Subcutaneous abdominal adipose tissue (tissue), 5 donors: Measurements from ENCODE around the gene BET1L.
"Not testable (repeated sequence)": the region's sequence is repeated elsewhere in the genome, so short reads cannot be mapped to it uniquely, and the experiment has no call there.

Experiments used
- H3K27ac ChIP-seq: one replicate; pipeline ENCODE4 v1.7.0; 2013; ENCODE audit warnings: low read depth, mild to moderate bottlenecking, inconsistent platforms, low read length, moderate library complexity
- H3K27me3 ChIP-seq, 5 donors: one replicate each; pipeline ENCODE4 v1.7.0; 2013; ENCODE audit warnings: low read length in 5 of 5, inconsistent platforms in 1 of 5; ENCODE audit not compliant: control insufficient read depth in 5 of 5, insufficient read depth in 4 of 5
- H3K36me3 ChIP-seq, 5 donors: one replicate each; pipeline ENCODE4 v1.7.0; 2013; ENCODE audit warnings: low read length in 5 of 5; ENCODE audit not compliant: control insufficient read depth in 5 of 5, insufficient read depth in 5 of 5
- H3K4me1 ChIP-seq, 5 donors: one replicate each; pipeline ENCODE4 v1.7.0; 2013; ENCODE audit warnings: low read length in 5 of 5, mild to moderate bottlenecking in 3 of 5, moderate library complexity in 1 of 5; ENCODE audit not compliant: control insufficient read depth in 5 of 5, insufficient read depth in 5 of 5
- H3K4me3 ChIP-seq, 5 donors: one replicate each; pipeline ENCODE4 v1.7.0; 2013; ENCODE audit warnings: low read length in 5 of 5, low read depth in 1 of 5
- H3K9ac ChIP-seq, 5 donors: one replicate each; pipeline ENCODE4 v1.7.0; 2013; ENCODE audit warnings: low read length in 5 of 5, mild to moderate bottlenecking in 4 of 5, moderate library complexity in 3 of 5
- H3K9me3 ChIP-seq, 5 donors: one replicate each; pipeline ENCODE4 v1.7.0; 2013; ENCODE audit warnings: low read length in 5 of 5; ENCODE audit not compliant: control insufficient read depth in 5 of 5
- donor health status: healthy.
- donor health status: healthy.
- donor health status: healthy.
- donor health status: healthy.
- donor health status: healthy.

The BET1L gene

DNA sequence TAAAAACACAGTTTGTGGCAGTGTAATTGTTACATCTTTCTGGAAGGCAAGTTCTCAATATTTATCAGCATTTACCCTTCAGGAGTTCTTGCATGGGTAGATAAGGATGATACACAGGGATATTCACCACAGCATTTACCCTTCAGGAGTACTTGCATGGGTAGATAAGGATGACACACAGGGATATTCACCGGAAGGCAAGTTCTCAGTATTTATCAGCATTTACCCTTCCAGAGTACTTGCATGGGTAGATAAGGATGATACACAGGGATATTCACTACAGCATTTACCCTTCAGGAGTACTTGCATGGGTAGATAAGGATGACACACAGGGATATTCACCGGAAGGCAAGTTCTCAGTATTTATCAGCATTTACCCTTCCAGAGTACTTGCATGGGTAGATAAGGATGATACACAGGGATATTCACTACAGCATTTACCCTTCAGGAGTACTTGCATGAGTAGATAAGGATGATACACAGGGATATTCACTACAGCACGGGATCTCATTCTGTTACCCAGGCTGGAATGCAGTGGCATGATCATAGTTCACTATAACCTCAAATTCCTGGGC lies 13.5 kb upstream of the BET1L start:
- not testable (repeated sequence) for H3K27me3 ChIP-seq, H3K9me3 ChIP-seq, H3K27ac ChIP-seq, H3K4me1 ChIP-seq, H3K9ac ChIP-seq, H3K4me3 ChIP-seq
- peaks cover 0 to 39% (median 31%) of the 10 kb centered on the region in 5 donors for H3K36me3 ChIP-seq

DNA sequence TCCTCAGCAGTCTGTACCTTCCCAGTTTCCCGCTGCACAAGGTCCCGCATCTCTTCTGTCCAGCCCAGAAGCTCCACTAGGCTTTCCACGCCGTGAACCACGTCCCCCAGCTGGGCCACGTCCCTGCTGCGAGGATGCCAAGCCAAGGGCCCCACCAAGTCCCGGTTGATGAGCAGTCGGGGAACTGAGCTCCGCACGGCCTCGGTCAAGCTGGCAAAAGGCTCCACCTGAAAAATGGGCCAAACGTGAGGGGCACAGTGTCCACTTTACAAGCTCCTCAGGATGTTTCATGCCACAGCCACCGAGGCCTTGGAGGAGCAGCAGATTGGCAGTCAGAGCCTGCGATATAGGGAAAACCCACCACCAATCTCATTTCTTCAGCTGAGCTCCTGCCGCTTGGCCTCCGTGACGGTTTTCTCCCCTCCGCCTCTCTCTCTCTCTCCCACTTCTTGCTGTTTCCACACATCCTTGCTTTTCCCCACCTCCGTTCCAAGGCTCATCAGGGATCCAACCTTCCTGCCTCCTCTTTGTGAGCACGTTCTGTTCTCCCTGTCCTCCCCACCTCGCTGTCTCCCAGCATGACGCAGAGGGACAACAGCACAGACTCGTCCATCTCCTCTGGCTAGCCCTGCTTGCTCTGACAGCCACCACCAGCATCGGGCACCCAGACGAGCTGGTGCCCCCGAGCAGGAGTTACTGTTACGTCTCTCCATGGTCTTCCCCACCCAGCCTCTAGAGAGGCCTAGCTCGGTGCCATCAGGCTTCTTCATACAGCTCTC lies 11.8 kb upstream of the BET1L start:
- Histone ChIP-seq H3K4me1 (no peaks in the 10 kb centered on the region), H3K4me3 (no peak overlapping the region), H3K36me3 (peaks cover 0 to 55% (median 43%) of the 10 kb centered on the region in 5 donors), H3K27me3 (no peaks in the 10 kb centered on the region), H3K27ac (no peak overlapping the region), H3K9me3 (no peaks in the 10 kb centered on the region), H3K9ac (no peak overlapping the region)

- peaks cover 0 to 60% (median 50%) of the 10 kb centered on the region in 5 donors for H3K36me3 ChIP-seq
- H3K27me3 ChIP-seq, result no peaks in the 10 kb centered on the region
- H3K27ac ChIP-seq, result no peak overlapping the region
- H3K4me3 ChIP-seq, result no peak overlapping the region
- H3K9ac ChIP-seq, result no peak overlapping the region
- no peaks in the 10 kb centered on the region for H3K9me3 ChIP-seq
- H3K4me1 ChIP-seq, result no peaks in the 10 kb centered on the region
Measured at GRCh38 chr11:217704-218103, 10.5 kb upstream of the BET1L start.

DNA sequence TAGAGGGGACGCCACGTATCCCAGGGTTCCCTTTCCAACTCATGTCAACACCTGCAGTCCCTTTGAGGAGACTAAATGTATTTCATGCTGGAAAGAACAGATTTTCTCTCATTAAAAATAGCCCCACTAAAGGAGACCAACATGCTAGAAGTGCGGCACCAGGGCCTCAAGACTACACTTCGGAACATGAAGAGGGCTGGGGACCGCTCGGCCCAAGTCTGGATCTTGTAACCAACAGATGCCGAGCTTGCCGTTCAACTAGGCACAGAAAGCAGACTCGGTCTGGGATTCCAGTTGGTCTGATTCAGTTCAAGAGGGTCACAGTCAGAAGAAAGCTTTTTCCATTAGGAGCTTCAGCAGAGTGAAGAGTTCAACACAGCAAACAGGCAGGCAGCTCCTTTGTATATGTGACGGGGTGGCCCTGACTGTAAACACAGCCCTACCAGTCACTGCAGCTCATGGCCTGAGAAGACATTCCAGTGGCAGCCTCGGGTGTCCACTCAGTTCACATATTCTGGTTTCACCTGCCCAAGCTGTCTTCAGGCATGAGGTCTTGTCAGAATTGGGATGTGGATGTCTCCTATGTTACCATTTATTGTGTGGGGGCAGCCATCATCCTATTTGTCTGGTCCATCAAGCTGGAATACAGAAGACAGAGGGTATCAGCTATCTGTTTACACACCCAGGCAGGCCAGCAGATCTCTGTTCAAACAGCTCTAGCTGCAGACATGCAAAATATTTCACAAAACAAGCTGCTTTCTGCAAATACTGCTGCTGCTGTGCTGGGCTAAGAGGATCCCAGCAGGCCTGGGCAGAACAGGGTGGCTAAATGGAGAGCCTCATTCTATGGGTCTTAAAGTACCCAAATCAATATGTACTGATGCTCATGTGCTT lies 9.1 kb upstream of the BET1L start:
- peak overlapping the region in 1 of 5 donors; percentile 8 for H3K9ac ChIP-seq
- H3K9me3 ChIP-seq, result no peaks in the 10 kb centered on the region
- no peaks in the 10 kb centered on the region for H3K27me3 ChIP-seq
- H3K27ac ChIP-seq, result no peak overlapping the region
- H3K4me3 ChIP-seq, result no peak overlapping the region
- H3K4me1 ChIP-seq, result peaks cover 0 to 2% (median 0%) of the 10 kb centered on the region in 5 donors
- peaks cover 0 to 61% (median 55%) of the 10 kb centered on the region in 5 donors for H3K36me3 ChIP-seq

GRCh38 chr11:215581-216037 lies 8.4 kb upstream of the BET1L start:
- peak overlapping the region; percentile 21 for H3K27ac ChIP-seq

GRCh38 chr11:214083-214482 lies 6.9 kb upstream of the BET1L start:
- H3K4me1 ChIP-seq, result peaks cover 12 to 24% (median 20%) of the 10 kb centered on the region in 5 donors
- no peak overlapping the region for H3K9ac ChIP-seq
- no peak overlapping the region for H3K27ac ChIP-seq
- no peaks in the 10 kb centered on the region for H3K27me3 ChIP-seq
- H3K36me3 ChIP-seq, result peaks cover 0 to 79% (median 74%) of the 10 kb centered on the region in 5 donors
- H3K9me3 ChIP-seq, result no peaks in the 10 kb centered on the region
- no peak overlapping the region for H3K4me3 ChIP-seq

More at GRCh38 chr11:215581-216037, 8.4 kb upstream of the BET1L start:
- Histone ChIP-seq H3K36me3 (peaks cover 0 to 68% (median 62%) of the 10 kb centered on the region in 5 donors), H3K9ac (no peak overlapping the region), H3K9me3 (no peaks in the 10 kb centered on the region), H3K27me3 (no peaks in the 10 kb centered on the region), H3K4me1 (peaks cover 0 to 9% (median 5%) of the 10 kb centered on the region in 5 donors), H3K4me3 (no peak overlapping the region)

DNA sequence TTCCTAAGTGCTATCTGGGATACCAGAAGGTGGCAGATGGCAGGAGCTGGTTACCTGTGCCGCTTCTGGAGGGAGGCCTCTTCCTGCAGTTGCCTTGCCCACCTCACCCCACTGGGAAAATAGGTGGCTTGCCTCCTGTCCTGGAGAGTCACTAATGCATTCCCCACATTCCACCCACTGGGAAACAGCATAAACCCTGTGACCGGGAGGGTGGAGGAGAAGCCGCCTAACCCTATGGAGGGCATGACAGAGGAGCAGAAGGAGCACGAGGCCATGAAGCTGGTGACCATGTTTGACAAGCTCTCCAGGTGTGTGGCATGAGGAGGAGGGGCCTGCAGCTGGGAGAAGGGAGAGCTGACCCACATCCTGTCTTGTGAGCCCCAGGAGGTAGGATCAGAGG lies 5.9 kb upstream of the BET1L start:
- no peak overlapping the region for H3K27ac ChIP-seq
- peak overlapping the region in 1 of 5 donors; percentile 28 for H3K9ac ChIP-seq
- no peaks in the 10 kb centered on the region for H3K27me3 ChIP-seq
- no peak overlapping the region for H3K4me3 ChIP-seq
- peaks cover 0 to 73% (median 67%) of the 10 kb centered on the region in 5 donors for H3K36me3 ChIP-seq
- H3K4me1 ChIP-seq, result peaks cover 12 to 30% (median 25%) of the 10 kb centered on the region in 5 donors
- H3K9me3 ChIP-seq, result no peaks in the 10 kb centered on the region

GRCh38 chr11:212150-213100 lies 5.2 kb upstream of the BET1L start:
- peaks cover 0 to 1% (median 0%) of the 10 kb centered on the region in 5 donors for H3K27me3 ChIP-seq
- H3K9me3 ChIP-seq, result no peaks in the 10 kb centered on the region
- no peak overlapping the region for H3K4me3 ChIP-seq
- H3K4me1 ChIP-seq, result peaks cover 14 to 37% (median 27%) of the 10 kb centered on the region in 5 donors
- peak overlapping the region in 2 of 5 donors; percentile 28 to 43 for H3K9ac ChIP-seq
- H3K27ac ChIP-seq, result no peak overlapping the region
- H3K36me3 ChIP-seq, result peaks cover 0 to 70% (median 67%) of the 10 kb centered on the region in 5 donors

DNA sequence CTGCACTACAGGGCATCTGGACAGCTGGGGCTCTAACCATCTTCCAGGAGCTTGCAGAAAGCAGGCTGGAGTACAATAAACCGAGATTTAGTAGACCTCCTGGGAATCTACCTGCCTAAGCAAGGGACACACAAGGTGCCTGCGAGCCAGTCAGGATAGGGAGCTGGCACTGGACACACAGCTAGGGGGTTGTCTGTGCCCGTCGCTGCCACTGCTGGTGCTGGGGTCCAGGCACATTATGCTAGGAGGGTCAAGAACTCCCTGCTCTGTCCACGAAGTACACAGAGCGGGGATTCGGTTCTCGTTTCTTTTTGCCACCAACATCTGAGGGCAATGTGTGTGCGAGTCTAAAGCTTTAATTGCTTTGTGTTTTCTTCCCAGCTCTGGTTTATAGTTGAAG lies 4.5 kb upstream of the BET1L start:
- H3K9ac ChIP-seq, result no peak overlapping the region
- H3K36me3 ChIP-seq, result peaks cover 0 to 70% (median 67%) of the 10 kb centered on the region in 5 donors
- no peak overlapping the region for H3K27ac ChIP-seq
- peaks cover 15 to 39% (median 29%) of the 10 kb centered on the region in 5 donors for H3K4me1 ChIP-seq
- H3K9me3 ChIP-seq, result no peaks in the 10 kb centered on the region
- peaks cover 0 to 2% (median 0%) of the 10 kb centered on the region in 5 donors for H3K27me3 ChIP-seq
- no peak overlapping the region for H3K4me3 ChIP-seq
